C4-2B (cell line): ENCODE results near the gene ANAPC4.

Experiments
- H3K27ac ChIP-seq: fragments of 450-650 bp; 2 replicates; pipeline ENCODE4 v1.5.1; 2017
- ZFX ChIP-seq: fragments of 450-650 bp; IDR thresholded peaks from 2 replicates; pipeline ENCODE4 v1.6.1; 2017
- TF ChIP-seq, protein P1 (sequence below): fragments of 450-650 bp; conservative IDR thresholded peaks from 2 replicates; pipeline ENCODE4 v1.5.1; 2017; ENCODE audit warnings: mild to moderate bottlenecking

Gene ANAPC4

DNA sequence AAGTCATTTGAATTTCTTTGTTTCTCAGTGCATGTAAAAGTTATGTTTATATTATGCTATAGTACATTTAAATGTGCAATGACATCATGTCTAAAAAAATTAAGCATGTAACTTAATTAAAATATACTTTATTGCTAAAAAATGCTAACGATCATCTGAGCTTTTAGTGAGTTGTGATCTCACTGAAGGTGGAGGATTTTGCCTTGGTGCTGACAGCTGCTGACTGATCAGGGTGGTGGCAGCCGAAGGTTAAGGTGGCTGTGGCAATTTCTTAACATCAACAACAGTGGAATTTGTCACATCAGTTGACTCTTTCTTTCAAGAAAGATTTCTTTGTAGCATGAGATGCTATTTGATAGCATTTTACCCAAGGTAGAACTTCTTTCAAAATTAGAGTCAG lies 6.6 kb downstream of the ANAPC4 start:
- TF ChIP-seq, protein P1, sequence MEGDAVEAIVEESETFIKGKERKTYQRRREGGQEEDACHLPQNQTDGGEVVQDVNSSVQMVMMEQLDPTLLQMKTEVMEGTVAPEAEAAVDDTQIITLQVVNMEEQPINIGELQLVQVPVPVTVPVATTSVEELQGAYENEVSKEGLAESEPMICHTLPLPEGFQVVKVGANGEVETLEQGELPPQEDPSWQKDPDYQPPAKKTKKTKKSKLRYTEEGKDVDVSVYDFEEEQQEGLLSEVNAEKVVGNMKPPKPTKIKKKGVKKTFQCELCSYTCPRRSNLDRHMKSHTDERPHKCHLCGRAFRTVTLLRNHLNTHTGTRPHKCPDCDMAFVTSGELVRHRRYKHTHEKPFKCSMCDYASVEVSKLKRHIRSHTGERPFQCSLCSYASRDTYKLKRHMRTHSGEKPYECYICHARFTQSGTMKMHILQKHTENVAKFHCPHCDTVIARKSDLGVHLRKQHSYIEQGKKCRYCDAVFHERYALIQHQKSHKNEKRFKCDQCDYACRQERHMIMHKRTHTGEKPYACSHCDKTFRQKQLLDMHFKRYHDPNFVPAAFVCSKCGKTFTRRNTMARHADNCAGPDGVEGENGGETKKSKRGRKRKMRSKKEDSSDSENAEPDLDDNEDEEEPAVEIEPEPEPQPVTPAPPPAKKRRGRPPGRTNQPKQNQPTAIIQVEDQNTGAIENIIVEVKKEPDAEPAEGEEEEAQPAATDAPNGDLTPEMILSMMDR: no peak
- no peak for TF ChIP-seq ZFX
- no peak overlapping the region for H3K27ac ChIP-seq

DNA sequence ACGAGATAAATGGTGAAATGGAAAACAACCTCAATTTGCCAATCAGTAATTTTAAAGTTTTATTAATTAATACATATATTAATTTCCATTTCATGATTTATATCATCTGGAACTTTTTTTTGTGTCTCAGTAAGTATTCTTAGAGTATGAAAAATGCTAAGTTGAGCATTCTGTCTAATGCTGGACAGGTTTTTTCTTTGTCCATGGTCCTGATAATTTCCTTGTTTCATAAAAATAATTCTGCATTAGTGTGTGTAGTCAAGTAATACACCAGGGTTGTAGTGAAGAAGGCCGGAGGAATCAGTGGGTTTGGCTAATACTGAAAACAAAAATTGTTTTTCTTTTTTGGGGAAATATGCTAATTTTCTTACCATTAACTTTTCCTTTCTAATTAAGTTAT lies 9.9 kb downstream of the ANAPC4 start:
- no peak overlapping the region for H3K27ac ChIP-seq
- no peak for TF ChIP-seq ZFX
- TF ChIP-seq, protein P1: no peak

DNA sequence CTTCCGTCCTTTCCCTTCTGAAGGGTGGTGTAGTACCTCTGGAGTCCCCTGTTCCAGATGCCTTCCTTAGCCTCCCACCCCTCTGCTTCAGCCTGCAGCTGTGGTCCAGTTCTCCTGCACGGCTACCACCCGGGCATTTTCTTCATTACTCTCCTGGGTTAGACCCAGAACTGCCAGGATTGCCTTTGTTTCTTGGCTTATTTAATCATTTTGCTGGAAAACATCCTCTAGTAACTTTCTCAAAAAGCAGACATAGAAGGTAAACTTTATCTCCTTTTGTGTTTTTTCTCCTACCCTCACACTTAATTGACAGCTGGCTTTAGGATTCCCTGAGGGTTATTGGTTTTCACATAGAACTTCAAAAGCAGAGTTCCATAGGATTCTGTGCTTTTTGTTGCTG lies 20.2 kb downstream of the ANAPC4 start:
- H3K27ac ChIP-seq: no peak overlapping the region
- no peak for TF ChIP-seq ZFX
- TF ChIP-seq, protein P1: no peak

DNA sequence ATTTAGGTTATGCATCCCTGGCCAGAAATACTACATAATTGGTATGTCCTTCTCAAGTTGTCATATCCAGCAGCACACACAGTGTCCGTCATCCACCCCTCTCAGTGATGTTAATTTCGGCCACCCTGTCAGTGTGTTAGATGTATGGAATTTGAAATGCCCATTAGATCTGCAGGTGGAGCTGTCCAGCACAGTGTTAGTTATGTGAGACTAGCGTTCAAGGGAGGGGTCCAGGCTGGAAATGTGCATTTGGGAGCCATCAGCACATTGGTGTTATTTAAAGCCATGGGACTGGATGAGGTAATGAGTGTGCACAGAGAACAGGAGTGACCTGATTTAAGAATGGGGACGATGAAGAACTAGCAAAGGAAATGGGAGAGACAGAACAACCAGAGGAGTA lies 22.4 kb downstream of the ANAPC4 start:
- TF ChIP-seq, protein P1: no peak
- TF ChIP-seq ZFX: no peak

DNA sequence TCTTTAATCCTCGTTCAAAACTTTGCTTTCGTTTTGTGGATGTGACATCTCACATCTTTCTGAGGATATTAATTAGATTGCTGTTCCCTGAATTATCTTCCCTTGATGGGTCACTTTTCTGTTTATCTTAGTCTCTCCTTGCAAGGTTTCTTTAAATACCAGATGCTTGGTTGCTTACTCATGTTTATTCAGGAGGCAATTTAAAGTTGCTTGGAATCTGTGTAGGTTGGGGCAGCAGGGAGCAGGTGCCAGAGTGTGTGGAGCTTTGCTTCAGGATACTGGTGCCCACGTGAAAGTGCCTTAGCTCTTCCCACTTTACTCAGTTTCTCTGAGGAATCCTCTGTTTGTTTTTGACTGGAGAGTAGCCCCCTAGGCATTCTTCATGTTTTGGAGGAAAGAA lies 24.0 kb downstream of the ANAPC4 start:
- TF ChIP-seq ZFX: no peak
- TF ChIP-seq, protein P1: no peak
- H3K27ac ChIP-seq: no peak overlapping the region

More for the DNA sequence above, 22.4 kb downstream of the ANAPC4 start:
- H3K27ac ChIP-seq: no peak overlapping the region

DNA sequence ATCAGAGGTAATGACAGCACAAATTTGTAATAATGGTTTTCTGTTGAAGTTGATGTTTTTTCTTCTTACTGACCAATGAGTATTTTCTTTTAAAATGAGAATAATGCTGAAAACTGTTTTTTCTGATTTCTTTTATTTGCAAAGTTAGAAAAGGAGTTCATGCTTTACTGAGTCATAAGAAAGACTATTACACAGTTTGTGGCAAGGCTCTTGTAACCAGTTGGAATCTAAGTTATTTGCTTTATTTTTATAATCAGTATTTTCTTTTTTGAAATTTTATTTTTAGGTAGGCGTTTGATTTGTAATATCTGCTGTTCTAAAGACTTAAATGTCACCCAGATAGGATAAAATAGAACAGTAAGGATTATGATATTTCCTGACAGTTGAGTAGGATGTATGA lies 25.5 kb downstream of the ANAPC4 start:
- no peak for TF ChIP-seq ZFX
- TF ChIP-seq, protein P1: no peak
- H3K27ac ChIP-seq: no peak overlapping the region

DNA sequence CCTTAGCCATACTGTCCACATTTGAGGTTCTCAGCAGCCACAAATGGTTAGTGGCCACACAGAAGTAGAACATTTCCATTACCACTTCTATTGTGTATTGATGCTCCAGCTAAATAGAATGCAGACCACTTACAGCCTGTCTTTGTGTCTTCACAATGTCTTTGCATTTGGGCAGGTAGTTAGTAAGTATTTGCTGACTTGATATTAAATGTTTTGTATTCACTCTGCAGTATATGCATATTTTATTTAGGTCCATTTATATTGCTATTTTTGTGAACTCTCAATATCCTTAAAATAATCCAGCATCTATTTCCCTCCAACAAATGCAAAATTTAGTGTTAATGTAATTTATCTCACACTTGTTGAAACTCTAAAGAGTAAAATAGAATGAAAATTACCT lies 26.6 kb downstream of the ANAPC4 start:
- no peak overlapping the region for H3K27ac ChIP-seq

More for the DNA sequence above, 26.6 kb downstream of the ANAPC4 start:
- no peak for TF ChIP-seq ZFX
- TF ChIP-seq, protein P1: no peak
